ENCODE measurements around the gene GPR35. TPM values are rescaled to one million over a fixed set of nuclear protein-coding genes. Genes with fewer than 3 reads are reported as not detected.

Gene GPR35
- total and polyA plus RNA-seq, 2 of the 13 experiments (the other 11 are each of a cell fraction or from before 2014, with no cell fraction given), result 27.1 to 44.2 TPM

GRCh38 chr2:240630771-240631547 lies 5.7 kb downstream of the GPR35 start:
- Histone ChIP-seq H3K4me2 (ENCODE audit: low read depth, low read length) (no peak overlapping the region), H3K9ac (ENCODE audit: insufficient read depth, low read depth, low read length) (no peak overlapping the region), H3K79me2 (ENCODE audit: insufficient read depth, low read length) (no peaks in the 10 kb centered on the region), H3K4me1 (ENCODE audit: insufficient read depth, low read length) (peaks cover 32% of the 10 kb centered on the region), H2AFZ (ENCODE audit: low read length) (no peak overlapping the region), H3K27ac (ENCODE audit: extremely low read length, insufficient read depth, low read length) (no peak overlapping the region), H3K27me3 (ENCODE audit: control insufficient read depth in 1 of 2, insufficient read depth in 2 of 2, low read length in 2 of 2) (no peaks in the 10 kb centered on the region), H3K9me3 (ENCODE audit: low read length) (peaks cover 34% of the 10 kb centered on the region), H3K4me3 (replicated peaks in 1 of 3; ENCODE audit: insufficient read depth in 1 of 3, low read depth in 2 of 3, low read length in 3 of 3) (no peak overlapping the region), H4K20me1 (ENCODE audit: insufficient read depth, low read length) (no peaks in the 10 kb centered on the region), H3K36me3 (replicated peaks in 1 of 2; ENCODE audit: control insufficient read depth in 1 of 2, insufficient read depth in 2 of 2, low read length in 2 of 2) (no peaks in the 10 kb centered on the region; a peak in 2 of 5 replicates)
- no TSS peak for BruUV-seq (replicated peaks)
- WGBS (ENCODE audit: low lambda C conversion rate), result 63% methylated on average over 10 of the region's 21 CpGs
- ChIA-PET POLR2A (interaction anchor here (1.8 kb wide), 1 partner anchor 45 kb away, joined by 4 read pairs; the partner anchor contains the start of gene CAPN10), CTCF (ENCODE audit: low intra/inter-chr PET ratio, low total read pairs) (no interaction called here)
- in situ Hi-C loops (cut with HindIII; ENCODE audit: extremely low pct_ligation_motif_present, low pct_unique_long_range_greater_than_20kb), result no loop called here
- intact Hi-C loops (cut with micrococcal nuclease; ENCODE audit: unreplicated experiment), result no loop called here
- DNase-seq (ENCODE audit: low spot score) (no peak), FAIRE-seq (no peak), ATAC-seq (no peak)
- 0 out of 2 replicates have a peak, but pooled peaks have one; percentile 1 for TF ChIP-seq POLR2G (IDR thresholded peaks at IDR 0.05; ENCODE audit: low read depth, low read length)
- TF ChIP-seq CBX5 (CRISPR knock-in tag; IDR thresholded peaks at IDR 0.05; ENCODE audit: borderline replicate concordance), result no peak

GRCh38 chr2:240631548-240632305 lies 6.4 kb downstream of the GPR35 start:
- WGBS (ENCODE audit: low lambda C conversion rate), result 57% methylated on average over 7 of the region's 11 CpGs
- Histone ChIP-seq H3K4me2 (ENCODE audit: low read depth, low read length) (no peak overlapping the region), H2AFZ (ENCODE audit: low read length) (no peak overlapping the region), H4K20me1 (ENCODE audit: insufficient read depth, low read length) (no peaks in the 10 kb centered on the region), H3K4me1 (ENCODE audit: insufficient read depth, low read length) (peaks cover 25% of the 10 kb centered on the region), H3K9me3 (ENCODE audit: low read length) (peaks cover 34% of the 10 kb centered on the region), H3K36me3 (replicated peaks in 1 of 2; ENCODE audit: control insufficient read depth in 1 of 2, insufficient read depth in 2 of 2, low read length in 2 of 2) (no peaks in the 10 kb centered on the region; a peak in 2 of 5 replicates), H3K4me3 (replicated peaks in 1 of 3; ENCODE audit: insufficient read depth in 1 of 3, low read depth in 2 of 3, low read length in 3 of 3) (no peak overlapping the region), H3K79me2 (ENCODE audit: insufficient read depth, low read length) (no peaks in the 10 kb centered on the region), H3K27ac (ENCODE audit: extremely low read length, insufficient read depth, low read length) (no peak overlapping the region), H3K27me3 (ENCODE audit: control insufficient read depth in 1 of 2, insufficient read depth in 2 of 2, low read length in 2 of 2) (no peaks in the 10 kb centered on the region), H3K9ac (ENCODE audit: insufficient read depth, low read depth, low read length) (no peak overlapping the region)
- intact Hi-C loops (cut with micrococcal nuclease; ENCODE audit: unreplicated experiment) (no loop called here), in situ Hi-C loops (cut with HindIII; ENCODE audit: extremely low pct_ligation_motif_present, low pct_unique_long_range_greater_than_20kb) (no loop called here)
- no TSS peak for BruUV-seq (replicated peaks)
- ChIA-PET POLR2A (no interaction called here), CTCF (ENCODE audit: low intra/inter-chr PET ratio, low total read pairs) (no interaction called here)
- DNase-seq (ENCODE audit: low spot score), result no peak
- FAIRE-seq, result no peak
- ATAC-seq, result no peak
- TF ChIP-seq HNRNPL (IDR thresholded peaks at IDR 0.05; ENCODE audit: low read depth, low read length) (peak; percentile 48; the same call in 1 of the 2 replicates), SP1 (IDR thresholded peaks at IDR 0.05) (no peak), SP1 (CRISPR knock-in tag; IDR thresholded peaks at IDR 0.05) (no peak), ZMYM4 (CRISPR knock-in tag; IDR thresholded peaks at IDR 0.05) (no peak), ZSCAN25 (CRISPR knock-in tag; IDR thresholded peaks at IDR 0.05) (no peak), ZBTB3 (CRISPR knock-in tag; IDR thresholded peaks at IDR 0.05; ENCODE audit: borderline replicate concordance, low read depth) (no peak), ZBTB20 (CRISPR knock-in tag; IDR thresholded peaks at IDR 0.05; ENCODE audit: borderline replicate concordance, low read depth) (no peak), POLR2G (IDR thresholded peaks at IDR 0.05; ENCODE audit: low read depth, low read length) (peak; percentile 30; the same call in 1 of the 2 replicates), TFDP2 (CRISPR knock-in tag; IDR thresholded peaks at IDR 0.05) (no peak), MYNN (CRISPR knock-in tag; IDR thresholded peaks at IDR 0.05; ENCODE audit: low read depth) (no peak), ZNF253 (CRISPR knock-in tag; IDR thresholded peaks at IDR 0.05; ENCODE audit: borderline replicate concordance) (no peak), GABPB1 (CRISPR knock-in tag; IDR thresholded peaks at IDR 0.05) (no peak), CENPT (CRISPR knock-in tag; IDR thresholded peaks at IDR 0.05; ENCODE audit: low read depth) (no peak), ZSCAN29 (CRISPR knock-in tag; conservative IDR thresholded peaks at IDR 0.05) (no peak), PAX8 (CRISPR knock-in tag; IDR thresholded peaks at IDR 0.05; ENCODE audit: borderline replicate concordance) (no peak)
